H1 (cell line): ENCODE measurements around the gene ZNF813. TPM values are rescaled to one million over a fixed set of nuclear protein-coding genes. Genes with fewer than 3 reads are reported as not detected.

Experiments
- KDM4A ChIP-seq: IDR thresholded peaks from one replicate; pipeline ENCODE4 v1.7.1; 2012; ENCODE audit warnings: low read depth, mild to moderate bottlenecking, moderate library complexity, low read length, inconsistent platforms; ENCODE audit not compliant: severe bottlenecking
- RBBP5 ChIP-seq: IDR thresholded peaks from 2 replicates; pipeline ENCODE4 v1.7.1; 2012; ENCODE audit warnings: low read depth, mild to moderate bottlenecking, inconsistent platforms, low read length, moderate library complexity, borderline replicate concordance
- SIRT6 ChIP-seq: IDR thresholded peaks from one replicate; pipeline ENCODE4 v1.7.1; 2012; ENCODE audit warnings: low read length, inconsistent platforms
- TAF1 ChIP-seq: IDR thresholded peaks from 2 replicates; pipeline ENCODE4 v1.6.1; 2011; ENCODE audit warnings: mild to moderate bottlenecking, low read depth, low read length
- polyA plus RNA-seq, 7 experiments: library from polyadenylated mRNA; depleted of rRNA in 3 of 7; stranded (reverse) in 5 of 7; unstranded in 2 of 7; fragments of >200 nt in 5 of 7; fragments of 200-250 nt in 2 of 7; gene quantifications; 1 replicate in 5 of 7; 2 replicates in 1 of 7; 4 replicates in 1 of 7; pipeline versions ENCODE4 v1.2.1 to v1.2.3, GENCODE V29; 2011 to 2013; ENCODE audit warnings: missing spikeins in 2 of 7, mixed read lengths in 2 of 7
- total RNA-seq: library from RNA; stranded (reverse); fragmentation: NEBNext Ultra II Directional; extraction: Animal tissue kit (Norgen Biotek cat#: 25700); gene quantifications from 2 replicates; pipeline ENCODE4 v1.2.1, GENCODE V29; 2021
- TF ChIP-seq, protein P1 (sequence below): fragments of 300-600 bp; sonication (generic); IDR thresholded peaks from 2 replicates; pipeline ENCODE4 v1.7.1; 2012; ENCODE audit warnings: low read length, moderate library complexity, mild to moderate bottlenecking, inconsistent platforms; ENCODE audit not compliant: insufficient replicate concordance
- TF ChIP-seq, protein P2 (sequence below): IDR thresholded peaks from 2 replicates; pipeline ENCODE4 v1.6.1; 2012; ENCODE audit warnings: inconsistent platforms
- TF ChIP-seq, protein P3 (sequence below), 3 experiments: IDR thresholded peaks; 1 replicate in 2 of 3; 2 replicates in 1 of 3; pipeline versions ENCODE4 v1.5.1 to v1.6.1; 2011; ENCODE audit warnings: low read length in 3 of 3, mild to moderate bottlenecking in 3 of 3, inconsistent platforms in 2 of 3, low read depth in 1 of 3, moderate library complexity in 1 of 3; ENCODE audit not compliant: insufficient read depth in 1 of 3; ENCODE audit errors: control extremely low read depth in 1 of 3

ZNF813 gene
- total and polyA plus RNA-seq, 2 of the 8 experiments (the other 6 are each of a cell fraction or from before 2014, with no cell fraction given) = 2.9 to 22.1 TPM

DNA sequence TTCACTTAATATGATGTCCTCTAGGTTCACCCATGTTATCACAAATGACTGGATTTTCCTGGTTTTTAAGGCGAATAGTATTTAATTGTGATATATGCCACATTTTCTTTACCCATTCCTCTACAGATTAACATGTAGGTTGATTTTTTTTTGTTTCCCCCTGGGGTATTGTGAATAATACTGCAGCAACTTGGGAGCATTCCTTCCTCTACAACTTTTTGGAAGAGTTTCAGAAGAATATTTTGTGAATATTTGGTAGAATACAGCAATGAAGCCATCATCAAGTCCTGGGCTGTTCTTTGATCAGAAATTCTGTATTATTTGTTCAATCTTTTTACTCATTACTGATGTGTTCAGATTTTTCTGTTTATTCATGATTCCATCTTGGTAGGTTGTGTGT, 64.8 kb downstream of the ZNF813 start (continued):
- TF ChIP-seq, protein P1, sequence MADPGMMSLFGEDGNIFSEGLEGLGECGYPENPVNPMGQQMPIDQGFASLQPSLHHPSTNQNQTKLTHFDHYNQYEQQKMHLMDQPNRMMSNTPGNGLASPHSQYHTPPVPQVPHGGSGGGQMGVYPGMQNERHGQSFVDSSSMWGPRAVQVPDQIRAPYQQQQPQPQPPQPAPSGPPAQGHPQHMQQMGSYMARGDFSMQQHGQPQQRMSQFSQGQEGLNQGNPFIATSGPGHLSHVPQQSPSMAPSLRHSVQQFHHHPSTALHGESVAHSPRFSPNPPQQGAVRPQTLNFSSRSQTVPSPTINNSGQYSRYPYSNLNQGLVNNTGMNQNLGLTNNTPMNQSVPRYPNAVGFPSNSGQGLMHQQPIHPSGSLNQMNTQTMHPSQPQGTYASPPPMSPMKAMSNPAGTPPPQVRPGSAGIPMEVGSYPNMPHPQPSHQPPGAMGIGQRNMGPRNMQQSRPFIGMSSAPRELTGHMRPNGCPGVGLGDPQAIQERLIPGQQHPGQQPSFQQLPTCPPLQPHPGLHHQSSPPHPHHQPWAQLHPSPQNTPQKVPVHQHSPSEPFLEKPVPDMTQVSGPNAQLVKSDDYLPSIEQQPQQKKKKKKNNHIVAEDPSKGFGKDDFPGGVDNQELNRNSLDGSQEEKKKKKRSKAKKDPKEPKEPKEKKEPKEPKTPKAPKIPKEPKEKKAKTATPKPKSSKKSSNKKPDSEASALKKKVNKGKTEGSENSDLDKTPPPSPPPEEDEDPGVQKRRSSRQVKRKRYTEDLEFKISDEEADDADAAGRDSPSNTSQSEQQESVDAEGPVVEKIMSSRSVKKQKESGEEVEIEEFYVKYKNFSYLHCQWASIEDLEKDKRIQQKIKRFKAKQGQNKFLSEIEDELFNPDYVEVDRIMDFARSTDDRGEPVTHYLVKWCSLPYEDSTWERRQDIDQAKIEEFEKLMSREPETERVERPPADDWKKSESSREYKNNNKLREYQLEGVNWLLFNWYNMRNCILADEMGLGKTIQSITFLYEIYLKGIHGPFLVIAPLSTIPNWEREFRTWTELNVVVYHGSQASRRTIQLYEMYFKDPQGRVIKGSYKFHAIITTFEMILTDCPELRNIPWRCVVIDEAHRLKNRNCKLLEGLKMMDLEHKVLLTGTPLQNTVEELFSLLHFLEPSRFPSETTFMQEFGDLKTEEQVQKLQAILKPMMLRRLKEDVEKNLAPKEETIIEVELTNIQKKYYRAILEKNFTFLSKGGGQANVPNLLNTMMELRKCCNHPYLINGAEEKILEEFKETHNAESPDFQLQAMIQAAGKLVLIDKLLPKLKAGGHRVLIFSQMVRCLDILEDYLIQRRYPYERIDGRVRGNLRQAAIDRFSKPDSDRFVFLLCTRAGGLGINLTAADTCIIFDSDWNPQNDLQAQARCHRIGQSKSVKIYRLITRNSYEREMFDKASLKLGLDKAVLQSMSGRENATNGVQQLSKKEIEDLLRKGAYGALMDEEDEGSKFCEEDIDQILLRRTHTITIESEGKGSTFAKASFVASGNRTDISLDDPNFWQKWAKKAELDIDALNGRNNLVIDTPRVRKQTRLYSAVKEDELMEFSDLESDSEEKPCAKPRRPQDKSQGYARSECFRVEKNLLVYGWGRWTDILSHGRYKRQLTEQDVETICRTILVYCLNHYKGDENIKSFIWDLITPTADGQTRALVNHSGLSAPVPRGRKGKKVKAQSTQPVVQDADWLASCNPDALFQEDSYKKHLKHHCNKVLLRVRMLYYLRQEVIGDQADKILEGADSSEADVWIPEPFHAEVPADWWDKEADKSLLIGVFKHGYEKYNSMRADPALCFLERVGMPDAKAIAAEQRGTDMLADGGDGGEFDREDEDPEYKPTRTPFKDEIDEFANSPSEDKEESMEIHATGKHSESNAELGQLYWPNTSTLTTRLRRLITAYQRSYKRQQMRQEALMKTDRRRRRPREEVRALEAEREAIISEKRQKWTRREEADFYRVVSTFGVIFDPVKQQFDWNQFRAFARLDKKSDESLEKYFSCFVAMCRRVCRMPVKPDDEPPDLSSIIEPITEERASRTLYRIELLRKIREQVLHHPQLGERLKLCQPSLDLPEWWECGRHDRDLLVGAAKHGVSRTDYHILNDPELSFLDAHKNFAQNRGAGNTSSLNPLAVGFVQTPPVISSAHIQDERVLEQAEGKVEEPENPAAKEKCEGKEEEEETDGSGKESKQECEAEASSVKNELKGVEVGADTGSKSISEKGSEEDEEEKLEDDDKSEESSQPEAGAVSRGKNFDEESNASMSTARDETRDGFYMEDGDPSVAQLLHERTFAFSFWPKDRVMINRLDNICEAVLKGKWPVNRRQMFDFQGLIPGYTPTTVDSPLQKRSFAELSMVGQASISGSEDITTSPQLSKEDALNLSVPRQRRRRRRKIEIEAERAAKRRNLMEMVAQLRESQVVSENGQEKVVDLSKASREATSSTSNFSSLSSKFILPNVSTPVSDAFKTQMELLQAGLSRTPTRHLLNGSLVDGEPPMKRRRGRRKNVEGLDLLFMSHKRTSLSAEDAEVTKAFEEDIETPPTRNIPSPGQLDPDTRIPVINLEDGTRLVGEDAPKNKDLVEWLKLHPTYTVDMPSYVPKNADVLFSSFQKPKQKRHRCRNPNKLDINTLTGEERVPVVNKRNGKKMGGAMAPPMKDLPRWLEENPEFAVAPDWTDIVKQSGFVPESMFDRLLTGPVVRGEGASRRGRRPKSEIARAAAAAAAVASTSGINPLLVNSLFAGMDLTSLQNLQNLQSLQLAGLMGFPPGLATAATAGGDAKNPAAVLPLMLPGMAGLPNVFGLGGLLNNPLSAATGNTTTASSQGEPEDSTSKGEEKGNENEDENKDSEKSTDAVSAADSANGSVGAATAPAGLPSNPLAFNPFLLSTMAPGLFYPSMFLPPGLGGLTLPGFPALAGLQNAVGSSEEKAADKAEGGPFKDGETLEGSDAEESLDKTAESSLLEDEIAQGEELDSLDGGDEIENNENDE = no peak
- no peak for TF ChIP-seq RBBP5
- no peak for TF ChIP-seq KDM4A
- TF ChIP-seq, protein P2, sequence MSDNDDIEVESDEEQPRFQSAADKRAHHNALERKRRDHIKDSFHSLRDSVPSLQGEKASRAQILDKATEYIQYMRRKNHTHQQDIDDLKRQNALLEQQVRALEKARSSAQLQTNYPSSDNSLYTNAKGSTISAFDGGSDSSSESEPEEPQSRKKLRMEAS = no peak
- no peak for TF ChIP-seq TAF1
- TF ChIP-seq, protein P3, sequence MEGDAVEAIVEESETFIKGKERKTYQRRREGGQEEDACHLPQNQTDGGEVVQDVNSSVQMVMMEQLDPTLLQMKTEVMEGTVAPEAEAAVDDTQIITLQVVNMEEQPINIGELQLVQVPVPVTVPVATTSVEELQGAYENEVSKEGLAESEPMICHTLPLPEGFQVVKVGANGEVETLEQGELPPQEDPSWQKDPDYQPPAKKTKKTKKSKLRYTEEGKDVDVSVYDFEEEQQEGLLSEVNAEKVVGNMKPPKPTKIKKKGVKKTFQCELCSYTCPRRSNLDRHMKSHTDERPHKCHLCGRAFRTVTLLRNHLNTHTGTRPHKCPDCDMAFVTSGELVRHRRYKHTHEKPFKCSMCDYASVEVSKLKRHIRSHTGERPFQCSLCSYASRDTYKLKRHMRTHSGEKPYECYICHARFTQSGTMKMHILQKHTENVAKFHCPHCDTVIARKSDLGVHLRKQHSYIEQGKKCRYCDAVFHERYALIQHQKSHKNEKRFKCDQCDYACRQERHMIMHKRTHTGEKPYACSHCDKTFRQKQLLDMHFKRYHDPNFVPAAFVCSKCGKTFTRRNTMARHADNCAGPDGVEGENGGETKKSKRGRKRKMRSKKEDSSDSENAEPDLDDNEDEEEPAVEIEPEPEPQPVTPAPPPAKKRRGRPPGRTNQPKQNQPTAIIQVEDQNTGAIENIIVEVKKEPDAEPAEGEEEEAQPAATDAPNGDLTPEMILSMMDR (IDR thresholded peaks at IDR 0.05; ENCODE audit: control extremely low read depth in 1 of 3, insufficient read depth in 1 of 3, low read depth in 1 of 3, low read length in 3 of 3) = no peak
- TF ChIP-seq SIRT6 = no peak
